OCI-LY1 (cell line): ENCODE measurements around the gene PRSS50.

ENCODE experiments used
- H2AFZ ChIP-seq: fragments of 200-600 bp; sonication (generic), shearing (Covaris generic); 2 replicates; pipeline ENCODE4 v1.6.0; 2014; ENCODE audit warnings: antibody characterized with exemption, mild to moderate bottlenecking, low read length
- H3F3A ChIP-seq: fragments of 200-600 bp; sonication (generic), shearing (Covaris generic); 2 replicates; pipeline ENCODE4 v1.6.0; 2014; ENCODE audit warnings: mild to moderate bottlenecking, antibody characterized with exemption, low read length, moderate library complexity; ENCODE audit not compliant: insufficient read depth
- H3K27ac ChIP-seq: fragments of 200-600 bp; sonication (generic); 2 replicates; pipeline ENCODE4 v1.5.1; 2014; ENCODE audit warnings: low read length, mixed run types, mild to moderate bottlenecking, low read depth; ENCODE audit not compliant: poor library complexity, severe bottlenecking
- H3K27me3 ChIP-seq: fragments of 200-600 bp; sonication (generic); 2 replicates; pipeline ENCODE4 v1.6.0; 2014; ENCODE audit warnings: antibody characterized with exemption, mild to moderate bottlenecking, low read length, moderate library complexity; ENCODE audit not compliant: insufficient read depth
- H3K36me3 ChIP-seq: fragments of 200-600 bp; sonication (generic); 2 replicates; pipeline ENCODE4 v1.6.1; 2014; ENCODE audit warnings: mild to moderate bottlenecking, antibody characterized with exemption, low read length, moderate library complexity, mixed read lengths; ENCODE audit not compliant: insufficient read depth
- H3K4me1 ChIP-seq: fragments of 200-600 bp; sonication (generic); 2 replicates; pipeline ENCODE4 v1.5.1; 2014; ENCODE audit warnings: mild to moderate bottlenecking, low read length, moderate library complexity; ENCODE audit not compliant: insufficient read depth, severe bottlenecking
- H3K4me2 ChIP-seq: fragments of 200-600 bp; sonication (generic), shearing (Covaris generic); 2 replicates; pipeline ENCODE4 v1.6.1; 2014; ENCODE audit warnings: low read length
- H3K4me3 ChIP-seq: fragments of 200-600 bp; sonication (generic); 2 replicates; pipeline ENCODE4 v1.5.1; 2014; ENCODE audit warnings: low read length, low read depth, mild to moderate bottlenecking, mixed read lengths; ENCODE audit not compliant: poor library complexity, severe bottlenecking
- H3K79me2 ChIP-seq: fragments of 200-600 bp; shearing (Covaris generic); 2 replicates; pipeline ENCODE4 v1.6.1; 2016; ENCODE audit warnings: mixed run types, low read length, mixed read lengths; ENCODE audit not compliant: insufficient read depth
- H3K9ac ChIP-seq: fragments of 200-600 bp; sonication (generic), shearing (Covaris generic); 2 replicates; pipeline ENCODE4 v1.6.1; 2014; ENCODE audit warnings: mild to moderate bottlenecking, low read length, mixed read lengths
- H3K9me2 ChIP-seq: fragments of 200-600 bp; sonication (generic), shearing (Covaris generic); 2 replicates; pipeline ENCODE4 v1.6.1; 2014; ENCODE audit warnings: low read depth, mild to moderate bottlenecking, low read length, mixed read lengths
- H3K9me3 ChIP-seq: fragments of 200-600 bp; shearing (Covaris generic); 2 replicates; pipeline ENCODE4 v1.6.1; 2014; ENCODE audit warnings: low read length, mixed read lengths
- H4K20me1 ChIP-seq: fragments of 200-600 bp; sonication (generic), shearing (Covaris generic); 2 replicates; pipeline ENCODE4 v1.6.0; 2016; ENCODE audit warnings: mild to moderate bottlenecking, low read length; ENCODE audit not compliant: insufficient read depth
- EZH2 ChIP-seq: fragments of 200-600 bp; sonication (generic), shearing (Covaris generic); IDR thresholded peaks from 2 replicates; pipeline ENCODE4 v1.8.0; 2017; ENCODE audit warnings: borderline replicate concordance, mixed run types, mild to moderate bottlenecking, antibody characterized with exemption, low read length, moderate library complexity, mixed read lengths
- TF ChIP-seq, protein P1 (sequence below): fragments of 200-600 bp; sonication (generic), shearing (Covaris generic); IDR thresholded peaks from 2 replicates; pipeline ENCODE4 v1.5.1; 2017; ENCODE audit warnings: mild to moderate bottlenecking, antibody characterized with exemption, low read length, moderate library complexity, mixed read lengths

PRSS50 gene

DNA sequence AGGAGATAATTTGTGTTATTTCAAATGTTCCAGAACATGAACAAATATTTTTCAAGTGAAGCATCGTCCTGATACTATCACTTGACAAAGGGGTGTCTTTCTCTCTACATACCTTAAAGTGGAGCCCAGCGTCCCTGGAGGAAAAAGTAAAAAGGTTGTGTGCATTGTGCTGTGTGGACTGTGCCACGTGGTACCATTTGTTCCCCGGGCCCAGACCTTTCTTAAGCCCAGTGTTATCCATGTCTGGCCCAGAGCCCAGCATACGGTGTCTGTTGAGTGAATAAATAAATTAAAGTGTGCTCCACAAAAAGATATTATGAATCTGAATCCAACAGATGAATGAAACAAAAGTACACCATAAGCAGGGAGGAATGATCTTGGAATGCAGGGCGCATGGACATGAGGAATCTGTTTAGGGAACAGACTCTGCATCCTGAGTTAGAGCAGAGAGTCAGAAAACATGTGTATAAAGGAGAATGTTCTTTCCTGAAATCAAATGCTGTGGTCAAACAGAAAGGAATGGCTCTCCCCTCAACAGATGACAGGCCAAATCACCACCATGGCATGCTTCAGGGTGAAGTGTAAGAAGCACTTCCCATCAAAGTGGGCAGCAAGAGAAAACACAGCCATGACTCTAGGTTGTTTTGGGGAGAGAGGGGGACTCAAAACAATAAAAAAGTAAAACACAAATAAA is 8.1 kb upstream of the PRSS50 start:
- Histone ChIP-seq H2AFZ (no peak overlapping the region), H3K79me2 (no peaks in the 10 kb centered on the region), H3F3A (no peaks in the 10 kb centered on the region), H3K27ac (no peak overlapping the region), H4K20me1 (no peaks in the 10 kb centered on the region), H3K9me2 (no peaks in the 10 kb centered on the region), H3K9ac (no peak overlapping the region), H3K4me3 (no peak overlapping the region), H3K9me3 (no peaks in the 10 kb centered on the region), H3K27me3 (peaks cover 5% of the 10 kb centered on the region; the same call in 1 of the 2 replicates), H3K4me2 (no peak overlapping the region), H3K36me3 (no peaks in the 10 kb centered on the region), H3K4me1 (no peaks in the 10 kb centered on the region)
- TF ChIP-seq EZH2: no peak
- TF ChIP-seq, protein P1, sequence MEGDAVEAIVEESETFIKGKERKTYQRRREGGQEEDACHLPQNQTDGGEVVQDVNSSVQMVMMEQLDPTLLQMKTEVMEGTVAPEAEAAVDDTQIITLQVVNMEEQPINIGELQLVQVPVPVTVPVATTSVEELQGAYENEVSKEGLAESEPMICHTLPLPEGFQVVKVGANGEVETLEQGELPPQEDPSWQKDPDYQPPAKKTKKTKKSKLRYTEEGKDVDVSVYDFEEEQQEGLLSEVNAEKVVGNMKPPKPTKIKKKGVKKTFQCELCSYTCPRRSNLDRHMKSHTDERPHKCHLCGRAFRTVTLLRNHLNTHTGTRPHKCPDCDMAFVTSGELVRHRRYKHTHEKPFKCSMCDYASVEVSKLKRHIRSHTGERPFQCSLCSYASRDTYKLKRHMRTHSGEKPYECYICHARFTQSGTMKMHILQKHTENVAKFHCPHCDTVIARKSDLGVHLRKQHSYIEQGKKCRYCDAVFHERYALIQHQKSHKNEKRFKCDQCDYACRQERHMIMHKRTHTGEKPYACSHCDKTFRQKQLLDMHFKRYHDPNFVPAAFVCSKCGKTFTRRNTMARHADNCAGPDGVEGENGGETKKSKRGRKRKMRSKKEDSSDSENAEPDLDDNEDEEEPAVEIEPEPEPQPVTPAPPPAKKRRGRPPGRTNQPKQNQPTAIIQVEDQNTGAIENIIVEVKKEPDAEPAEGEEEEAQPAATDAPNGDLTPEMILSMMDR: no peak

- H3K27ac ChIP-seq: no peak overlapping the region
- no peak overlapping the region for H3K4me3 ChIP-seq
- no peak overlapping the region for H3K4me2 ChIP-seq
- H3K9me2 ChIP-seq: no peaks in the 10 kb centered on the region
- no peak overlapping the region for H2AFZ ChIP-seq
- no peak overlapping the region for H3K9ac ChIP-seq
- H3K36me3 ChIP-seq: no peaks in the 10 kb centered on the region
- no peak for TF ChIP-seq EZH2
- TF ChIP-seq, protein P1: no peak
- H3K9me3 ChIP-seq: no peaks in the 10 kb centered on the region
- H3K4me1 ChIP-seq: no peaks in the 10 kb centered on the region
- no peaks in the 10 kb centered on the region for H3F3A ChIP-seq
- peaks cover 5% of the 10 kb centered on the region; the same call in 1 of the 2 replicates for H3K27me3 ChIP-seq
- no peaks in the 10 kb centered on the region for H3K79me2 ChIP-seq
- H4K20me1 ChIP-seq: no peaks in the 10 kb centered on the region
Observed at GRCh38 chr3:46724424-46724823, 6.8 kb upstream of the PRSS50 start.

DNA sequence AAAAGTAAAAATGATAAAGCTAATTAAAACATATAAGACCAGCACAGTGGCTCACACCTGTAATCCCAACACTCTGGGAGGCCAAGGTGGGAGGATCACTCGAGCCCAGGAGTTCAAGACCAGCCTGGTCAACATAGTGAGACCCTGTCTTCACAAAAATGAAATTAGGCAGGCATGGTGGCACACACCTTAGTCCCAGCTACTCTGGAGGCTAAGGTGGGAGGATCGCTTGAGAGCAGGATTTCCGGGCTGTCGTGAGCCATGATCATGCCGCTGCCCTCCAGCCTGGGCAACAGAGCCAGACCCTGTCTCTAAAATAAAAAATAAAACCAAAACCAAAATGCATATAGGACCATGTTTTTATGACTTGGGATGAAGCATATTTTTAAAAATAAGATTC is 4.8 kb upstream of the PRSS50 start:
- Histone ChIP-seq H3K79me2 (no peaks in the 10 kb centered on the region), H3K9ac (no peak overlapping the region), H3K27me3 (no peaks in the 10 kb centered on the region), H3F3A (no peaks in the 10 kb centered on the region), H2AFZ (no peak overlapping the region), H4K20me1 (no peaks in the 10 kb centered on the region), H3K27ac (no peak overlapping the region), H3K4me3 (no peak overlapping the region), H3K9me2 (no peaks in the 10 kb centered on the region), H3K36me3 (no peaks in the 10 kb centered on the region), H3K4me1 (no peaks in the 10 kb centered on the region), H3K4me2 (no peak overlapping the region), H3K9me3 (no peaks in the 10 kb centered on the region)
- TF ChIP-seq EZH2: no peak
- TF ChIP-seq, protein P1: no peak
